NCI-H460 (cell line): Measurements from ENCODE around the gene TMPRSS13. TPM values are rescaled to one million over a fixed set of nuclear protein-coding genes. Genes with fewer than 3 reads are reported as not detected.
"Not testable (repeated sequence)": the region's sequence is repeated elsewhere in the genome, so short reads cannot be mapped to it uniquely, and the experiment has no call there.

Experiments
- DNase-seq: peaks from one replicate; pipeline ENCODE4 v3.0.0-alpha.2; 2016; ENCODE audit warnings: low read depth; ENCODE audit errors: extremely low read depth
- total RNA-seq: library from RNA; depleted of rRNA; stranded (reverse); fragments of >200 nt; shearing (Covaris generic); gene quantifications from 2 replicates; pipeline ENCODE4 v1.2.3, GENCODE V29; 2014

Gene TMPRSS13
- total RNA-seq, 1 experiment from 2014 or later, result not detected

- DNase-seq, result no peak
Measured at GRCh38 chr11:117931331-117931950, 2.2 kb upstream of the TMPRSS13 start.

DNA sequence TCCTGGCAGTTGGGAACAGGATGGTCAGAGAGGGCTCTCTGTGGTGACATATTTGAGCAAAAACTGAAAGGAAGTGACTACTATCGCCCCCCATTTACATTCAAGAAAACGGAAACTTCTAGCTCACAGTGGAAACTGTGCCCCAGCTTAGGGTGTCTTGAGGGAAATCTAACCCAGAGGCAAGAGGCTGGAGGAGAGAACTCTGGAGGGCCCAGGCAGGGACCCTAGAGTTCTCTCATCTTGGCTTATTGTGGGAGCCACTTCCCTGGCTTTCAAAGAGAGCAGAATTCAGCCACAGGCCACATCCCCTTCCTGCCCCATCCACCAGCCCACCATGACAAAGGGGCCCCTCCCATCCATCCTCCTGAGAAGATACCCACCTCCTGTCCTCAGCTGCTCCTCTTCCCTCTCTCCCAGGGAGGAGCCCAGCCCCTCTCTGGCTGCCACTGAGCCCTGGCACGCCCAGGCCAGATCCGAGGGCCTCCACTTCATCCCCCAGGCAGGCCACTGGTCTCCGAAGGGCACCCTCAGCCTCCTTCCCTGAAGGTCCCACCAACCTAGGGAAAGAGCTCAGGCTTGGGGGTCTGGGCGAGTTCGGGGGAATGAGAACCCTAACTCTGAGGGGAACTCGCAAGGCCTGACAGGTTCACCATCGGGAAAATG, 1.6 kb upstream of the TMPRSS13 start:
- no peak for DNase-seq

GRCh38 chr11:117929916-117930570, 841 bp upstream of the TMPRSS13 start:
- DNase-seq, result no peak

DNA sequence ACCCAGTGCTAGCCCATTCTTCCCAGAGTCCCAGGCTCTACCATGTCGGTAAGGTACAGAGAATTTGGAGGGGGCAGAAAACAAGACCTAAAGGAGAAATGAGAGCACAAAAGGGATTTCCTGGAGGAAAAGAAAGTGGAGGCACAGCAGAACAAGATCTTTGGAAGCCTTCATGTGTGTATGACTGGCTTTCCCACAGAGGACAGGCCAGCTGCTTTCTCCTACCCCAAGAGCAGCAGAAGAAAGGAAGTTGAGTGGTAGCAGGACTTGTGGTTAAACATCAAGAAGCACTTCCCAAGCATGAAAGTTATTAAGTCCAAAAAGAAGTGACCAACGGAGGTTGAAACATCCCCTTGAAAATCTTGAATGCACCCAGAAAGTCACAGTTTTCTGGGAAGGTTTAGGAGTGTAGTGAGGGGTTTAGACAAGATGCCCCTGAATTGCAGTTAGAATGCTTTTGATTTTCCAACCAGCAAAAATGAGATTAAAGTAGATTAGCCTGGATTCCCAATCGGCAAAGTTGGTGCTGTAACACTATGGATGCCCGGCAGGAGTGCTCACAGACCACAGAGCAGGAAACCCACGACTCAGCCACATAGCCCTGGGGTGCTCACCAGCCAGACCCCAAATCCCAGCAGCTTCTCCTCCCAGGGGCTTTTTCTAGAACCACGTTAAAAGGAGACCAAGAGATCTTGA, 608 bp downstream of the TMPRSS13 start:
- no peak for DNase-seq

GRCh38 chr11:117927926-117928325, 1.3 kb downstream of the TMPRSS13 start:
- DNase-seq, result no peak

DNA sequence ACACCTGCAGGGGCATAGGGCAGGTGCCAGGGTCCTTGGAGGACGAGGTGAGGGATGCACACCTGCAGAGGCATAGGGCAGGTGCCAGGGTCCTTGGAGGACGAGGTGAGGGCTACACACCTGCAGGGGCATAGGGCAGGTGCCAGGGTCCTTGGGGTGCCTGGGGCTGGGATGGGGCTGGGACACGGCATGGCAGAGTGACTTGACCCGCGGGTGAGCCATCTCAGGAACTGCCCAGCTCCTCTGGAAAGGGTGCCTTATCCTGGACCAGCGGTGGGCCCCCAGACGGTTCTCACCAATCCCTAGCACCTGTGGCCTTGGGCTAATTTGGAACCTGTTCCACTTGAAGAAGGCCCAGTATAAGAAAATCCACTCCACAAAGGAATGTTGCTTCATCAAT, 3.0 kb downstream of the TMPRSS13 start:
- DNase-seq, result not testable (repeated sequence)

GRCh38 chr11:117925198-117925925, 3.8 kb downstream of the TMPRSS13 start:
- DNase-seq, result no peak

DNA sequence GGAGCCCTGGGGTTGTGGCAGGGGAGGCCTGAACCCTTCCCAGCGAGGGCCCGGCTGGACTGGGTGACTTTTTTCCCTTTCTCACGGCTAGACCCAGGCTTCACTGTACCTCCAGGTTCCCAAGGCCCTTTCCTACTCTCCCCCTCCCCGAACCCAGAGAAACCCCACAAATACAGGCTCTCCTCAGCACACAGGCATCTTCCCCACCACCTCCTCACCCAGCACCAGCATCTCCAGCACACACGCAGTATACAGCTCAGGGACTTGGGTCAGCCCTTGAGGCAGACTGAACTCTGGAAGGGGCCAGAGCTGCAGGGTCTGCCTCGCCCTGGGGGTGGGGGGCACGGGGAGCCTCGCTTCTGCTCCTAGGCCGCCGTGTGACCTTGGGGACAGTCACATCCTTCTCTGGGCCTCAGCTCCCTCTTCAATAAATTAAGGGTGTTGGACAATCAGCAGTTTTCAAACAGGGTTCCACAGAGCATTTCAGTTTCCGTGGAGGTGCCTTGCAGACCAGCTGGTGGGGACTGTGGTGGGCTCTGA, 4.5 kb downstream of the TMPRSS13 start:
- DNase-seq, result no peak

- no peak for DNase-seq
Measured at GRCh38 chr11:117923773-117924172, 5.4 kb downstream of the TMPRSS13 start.

- no peak for DNase-seq
Measured at GRCh38 chr11:117923275-117923674, 5.9 kb downstream of the TMPRSS13 start.

GRCh38 chr11:117921893-117922292, 7.3 kb downstream of the TMPRSS13 start:
- DNase-seq, result no peak

DNA sequence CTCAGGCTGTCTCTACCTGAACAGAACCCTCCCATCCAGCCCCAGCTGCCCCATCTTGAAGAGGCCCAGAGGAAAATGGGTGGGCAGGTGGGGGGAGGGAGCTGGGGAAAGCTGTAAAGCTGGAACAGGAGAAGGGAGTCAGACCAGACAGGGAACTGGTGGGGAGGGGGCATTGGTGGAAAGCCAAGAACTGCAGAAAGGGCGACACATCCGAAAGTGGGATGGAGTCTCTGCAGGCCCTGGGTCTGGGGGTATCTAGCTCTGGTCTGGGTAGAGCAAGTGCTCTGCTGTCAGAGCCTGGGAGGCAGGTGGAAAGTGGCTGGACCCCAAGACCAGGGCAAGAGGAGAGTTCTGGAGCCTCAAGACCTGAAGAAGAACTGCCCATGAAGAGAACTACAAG, 7.7 kb downstream of the TMPRSS13 start:
- no peak for DNase-seq

GRCh38 chr11:117919781-117920221, 9.4 kb downstream of the TMPRSS13 start:
- DNase-seq, result no peak

GRCh38 chr11:117919341-117919740, 9.9 kb downstream of the TMPRSS13 start:
- DNase-seq, result no peak

GRCh38 chr11:117918366-117919255, 10.6 kb downstream of the TMPRSS13 start:
- DNase-seq, result no peak

GRCh38 chr11:117917591-117918151, 11.5 kb downstream of the TMPRSS13 start:
- DNase-seq, result no peak

GRCh38 chr11:117916956-117917355, 12.2 kb downstream of the TMPRSS13 start:
- no peak for DNase-seq

GRCh38 chr11:117915672-117916235, 13.4 kb downstream of the TMPRSS13 start:
- DNase-seq, result no peak
